Stimulated activated naive B cell treated with anti-CD40 and anti-IgM and Interleukin-4, amounts not matched to agents 10 μg/mL and 1 μg/mL and 100 μg/mL, for 72 hours (primary cell): ENCODE results near the gene ASB6.
A peak's percentile ranks its signal among the peaks of the same experiment; 100 is the strongest.
"Not testable (repeated sequence)": the region's sequence is repeated elsewhere in the genome, so short reads cannot be mapped to it uniquely, and the experiment has no call there.

Experiments used
- ATAC-seq, 2 donors: fragments of 150-1000 bp; cut with Tn5 transposase; replicated peaks; 2 replicates each; pipeline ENCODE4 v1.10.0; 2021; ENCODE audit warnings: moderate library complexity in 1 of 2
- DNase-seq: peaks from one replicate; pipeline ENCODE4 v3.0.0; 2021
- H3K27ac Mint-ChIP-seq: one replicate; pipeline ENCODE4 v1.8.0; 2022; ENCODE audit warnings: mild to moderate bottlenecking, mixed read lengths
- H3K27me3 Mint-ChIP-seq, 2 donors: one replicate each; pipeline ENCODE4 v1.8.0; 2022; ENCODE audit warnings: mixed read lengths in 2 of 2
- H3K36me3 Mint-ChIP-seq, 2 donors: one replicate each; pipeline ENCODE4 v1.8.0; 2022; ENCODE audit warnings: mixed read lengths in 2 of 2, mild to moderate bottlenecking in 1 of 2
- H3K4me1 Mint-ChIP-seq, 2 donors: one replicate each; pipeline ENCODE4 v1.8.0; 2022; ENCODE audit warnings: mixed read lengths in 2 of 2, mild to moderate bottlenecking in 1 of 2
- H3K4me3 Mint-ChIP-seq, 2 donors: one replicate each; pipeline ENCODE4 v1.8.0; 2022; ENCODE audit warnings: mild to moderate bottlenecking in 2 of 2, mixed read lengths in 2 of 2, moderate library complexity in 1 of 2
- H3K9me3 Mint-ChIP-seq, 2 donors: one replicate each; pipeline ENCODE4 v1.8.0; 2022; ENCODE audit warnings: mixed read lengths in 2 of 2, mild to moderate bottlenecking in 1 of 2

The ASB6 gene

GRCh38 chr9:129644365-129644764 is 2.4 kb upstream of the ASB6 start:
- peaks cover 1 to 2% of the 10 kb centered on the region in 2 donors for H3K36me3 Mint-ChIP-seq
- no peak overlapping the region for H3K4me3 Mint-ChIP-seq
- ATAC-seq (no peak), DNase-seq (no peak)
- peaks cover 0 to 3% of the 10 kb centered on the region in 2 donors for H3K9me3 Mint-ChIP-seq
- H3K4me1 Mint-ChIP-seq = peaks cover 10 to 33% of the 10 kb centered on the region in 2 donors
- H3K27me3 Mint-ChIP-seq = peaks cover 5 to 6% of the 10 kb centered on the region in 2 donors
- H3K27ac Mint-ChIP-seq = no peak overlapping the region

- no peak for DNase-seq
- ATAC-seq = no peak
- Mint-ChIP-seq H3K4me1 (peaks cover 10 to 34% of the 10 kb centered on the region in 2 donors), H3K9me3 (peaks cover 0 to 3% of the 10 kb centered on the region in 2 donors), H3K27ac (no peak overlapping the region), H3K27me3 (peaks cover 5 to 6% of the 10 kb centered on the region in 2 donors), H3K36me3 (peaks cover 2 to 3% of the 10 kb centered on the region in 2 donors), H3K4me3 (no peak overlapping the region)
Measured at GRCh38 chr9:129643706-129644105, 1.8 kb upstream of the ASB6 start.

- peaks cover 20 to 44% of the 10 kb centered on the region in 2 donors for H3K4me1 Mint-ChIP-seq
- no peak for DNase-seq
- H3K4me3 Mint-ChIP-seq = peak overlapping the region; percentile 82 to 93
- peaks cover 10 to 15% of the 10 kb centered on the region in 2 donors for H3K36me3 Mint-ChIP-seq
- H3K27ac Mint-ChIP-seq = peak overlapping the region; percentile 83
- ATAC-seq = peak; percentile 26 to 28
- H3K27me3 Mint-ChIP-seq = no peaks in the 10 kb centered on the region
- no peaks in the 10 kb centered on the region for H3K9me3 Mint-ChIP-seq
Measured at GRCh38 chr9:129640871-129641749, 841 bp downstream of the ASB6 start.

DNA sequence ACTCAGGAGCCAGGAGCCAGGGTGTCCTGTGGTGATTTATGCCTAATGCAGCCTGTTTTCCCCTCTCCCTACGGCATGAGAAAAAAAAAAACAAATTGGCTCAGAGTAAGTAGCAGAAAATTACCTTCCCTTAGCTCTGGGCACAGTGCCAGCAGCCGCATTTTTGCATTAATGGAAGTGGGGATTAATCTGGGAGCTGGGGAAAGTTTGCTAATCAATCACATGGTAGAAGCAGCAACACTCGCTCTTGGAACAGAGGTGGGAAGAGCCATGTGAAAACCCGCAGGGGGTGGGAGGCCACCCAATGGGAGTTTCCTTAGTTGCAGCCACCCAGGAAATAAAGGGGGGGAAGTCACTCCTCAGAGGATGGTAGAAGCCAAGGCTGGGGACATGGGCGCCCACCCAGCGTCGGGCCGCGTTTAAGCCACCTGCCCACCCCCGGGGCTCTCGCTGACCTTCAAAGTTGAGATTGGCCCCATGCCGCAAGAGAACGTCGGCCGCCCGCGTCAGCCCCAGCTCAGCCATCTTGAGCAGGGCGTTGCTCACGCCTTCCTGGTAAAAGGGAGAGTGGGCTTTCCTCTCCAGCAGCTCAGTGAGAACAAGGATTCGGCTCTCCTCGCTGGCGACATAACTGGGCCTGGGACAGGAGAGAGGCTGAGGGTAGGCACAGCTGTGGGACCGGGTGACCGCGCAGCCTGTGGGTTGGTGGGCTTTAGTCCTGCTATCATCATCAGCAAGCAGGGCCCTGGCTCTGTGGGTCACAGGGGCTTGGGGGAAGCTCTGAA is 1.7 kb downstream of the ASB6 start:
- Mint-ChIP-seq H3K36me3 (peaks cover 11 to 20% of the 10 kb centered on the region in 2 donors), H3K27me3 (no peaks in the 10 kb centered on the region), H3K4me1 (peaks cover 20 to 44% of the 10 kb centered on the region in 2 donors), H3K27ac (no peak overlapping the region), H3K9me3 (no peaks in the 10 kb centered on the region), H3K4me3 (peak overlapping the region; percentile 82 to 93)
- DNase-seq = no peak
- no peak for ATAC-seq

DNA sequence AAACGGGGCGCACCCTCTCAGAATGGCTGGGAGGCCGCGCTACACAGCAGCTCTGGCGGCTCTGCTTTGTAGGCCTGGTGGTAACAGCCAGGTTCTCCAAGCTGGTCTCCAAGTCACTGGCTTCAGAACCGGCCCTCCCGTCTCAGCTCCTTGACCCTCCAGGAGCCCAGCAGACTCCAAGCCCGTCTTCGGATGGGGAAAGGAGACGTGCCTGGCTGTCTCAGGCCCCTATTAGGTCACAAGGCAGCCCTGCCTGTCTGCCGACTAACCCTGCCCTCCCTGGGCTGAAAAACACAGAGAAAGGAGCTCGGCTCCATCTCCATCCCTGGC is 2.2 kb downstream of the ASB6 start:
- peak overlapping the region; percentile 82 to 93 for H3K4me3 Mint-ChIP-seq
- no peaks in the 10 kb centered on the region for H3K27me3 Mint-ChIP-seq
- peaks cover 15 to 25% of the 10 kb centered on the region in 2 donors for H3K36me3 Mint-ChIP-seq
- no peak for DNase-seq
- H3K9me3 Mint-ChIP-seq = no peaks in the 10 kb centered on the region
- H3K27ac Mint-ChIP-seq = no peak overlapping the region
- no peak for ATAC-seq
- peaks cover 20 to 46% of the 10 kb centered on the region in 2 donors for H3K4me1 Mint-ChIP-seq

DNA sequence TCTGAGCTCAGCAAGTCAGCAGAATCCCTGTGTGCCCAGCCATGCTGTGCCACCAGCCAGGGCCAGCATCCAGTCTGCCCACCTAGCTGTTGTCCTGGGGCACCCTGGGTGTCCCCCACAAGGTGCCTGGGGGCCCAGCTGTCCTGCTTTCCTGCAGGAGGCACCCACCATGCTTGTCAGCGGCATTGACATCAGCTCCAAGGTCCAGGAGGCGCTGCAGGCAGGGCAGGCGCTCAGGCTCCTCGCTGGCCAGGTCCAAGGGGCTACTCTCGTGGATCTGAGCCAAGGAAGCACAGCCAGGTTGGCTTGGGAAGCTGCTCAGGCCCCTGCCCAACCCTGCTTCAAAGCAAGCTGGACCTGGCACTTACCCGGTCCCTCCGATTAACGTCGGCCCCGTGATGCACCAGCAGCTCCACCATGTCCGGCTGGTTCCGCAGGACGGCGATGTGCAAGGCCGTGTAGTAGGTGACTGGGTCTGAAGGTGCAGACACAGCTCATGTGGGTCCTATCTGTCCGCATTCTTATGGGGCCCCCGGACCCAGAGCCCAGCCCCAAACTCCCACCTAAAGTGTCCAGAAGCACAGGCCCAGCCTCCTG is 2.8 kb downstream of the ASB6 start:
- no peak overlapping the region for H3K27ac Mint-ChIP-seq
- H3K9me3 Mint-ChIP-seq = no peaks in the 10 kb centered on the region
- peaks cover 20 to 46% of the 10 kb centered on the region in 2 donors for H3K4me1 Mint-ChIP-seq
- peaks cover 15 to 25% of the 10 kb centered on the region in 2 donors for H3K36me3 Mint-ChIP-seq
- no peaks in the 10 kb centered on the region for H3K27me3 Mint-ChIP-seq
- DNase-seq = no peak
- ATAC-seq = no peak
- no peak overlapping the region for H3K4me3 Mint-ChIP-seq

DNA sequence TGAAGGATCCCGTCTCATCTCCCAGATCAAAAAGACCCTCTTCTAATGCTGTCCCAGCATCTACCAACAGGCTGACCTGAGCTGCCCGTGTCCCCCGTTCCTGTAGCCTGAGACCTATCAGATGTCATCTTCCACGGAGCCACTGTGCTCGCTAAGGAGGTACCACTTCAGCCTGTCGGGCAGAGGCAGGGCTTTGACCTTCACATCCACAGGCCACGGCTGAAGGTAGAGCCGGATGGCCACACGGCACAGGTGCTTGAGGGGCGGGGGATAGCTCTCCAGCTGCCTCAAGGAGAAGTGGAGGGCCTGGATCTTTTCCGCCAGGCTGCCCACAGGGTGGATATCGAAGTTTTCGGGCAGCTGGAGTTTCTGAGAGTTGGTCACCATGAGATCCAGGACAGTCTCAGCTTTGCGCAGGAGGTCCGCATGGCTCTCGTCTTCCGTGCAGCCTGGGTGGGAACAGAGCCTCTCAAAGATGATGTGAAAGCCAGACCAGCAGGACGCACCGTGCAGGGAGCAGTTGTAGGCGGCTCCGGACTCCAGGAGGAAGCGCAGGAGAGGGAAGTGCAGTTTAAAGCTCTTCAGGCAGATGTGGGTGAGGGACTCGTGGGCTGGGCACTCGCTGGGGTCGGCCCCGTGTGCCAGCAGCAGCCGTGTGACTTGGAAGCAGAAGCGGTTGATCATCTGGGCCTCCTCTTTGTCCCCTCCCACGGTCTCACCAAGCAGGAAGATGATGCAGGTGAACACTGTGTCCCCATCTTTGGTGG is 4.1 kb downstream of the ASB6 start:
- Mint-ChIP-seq H3K36me3 (peaks cover 18 to 29% of the 10 kb centered on the region in 2 donors), H3K27ac (peak overlapping the region; percentile 84), H3K4me3 (peak overlapping the region in 1 of 2 donors; percentile 27), H3K27me3 (no peaks in the 10 kb centered on the region), H3K9me3 (no peaks in the 10 kb centered on the region), H3K4me1 (peaks cover 23 to 46% of the 10 kb centered on the region in 2 donors)
- no peak for DNase-seq
- ATAC-seq = no peak

GRCh38 chr9:129637102-129637501 is 4.8 kb downstream of the ASB6 start:
- Mint-ChIP-seq H3K4me3 (no peak overlapping the region), H3K27ac (no peak overlapping the region), H3K27me3 (no peaks in the 10 kb centered on the region), H3K4me1 (peaks cover 24 to 45% of the 10 kb centered on the region in 2 donors), H3K9me3 (no peaks in the 10 kb centered on the region), H3K36me3 (peaks cover 23 to 33% of the 10 kb centered on the region in 2 donors)
- DNase-seq (no peak), ATAC-seq (no peak)

- Mint-ChIP-seq H3K27ac (peak overlapping the region; percentile 9), H3K4me1 (peaks cover 30 to 49% of the 10 kb centered on the region in 2 donors), H3K36me3 (peaks cover 29 to 40% of the 10 kb centered on the region in 2 donors)
- DNase-seq, H3K4me3 Mint-ChIP-seq, ATAC-seq, H3K9me3 Mint-ChIP-seq, H3K27me3 Mint-ChIP-seq: not testable (repeated sequence)
Measured at GRCh38 chr9:129636343-129636742, 5.6 kb downstream of the ASB6 start.

GRCh38 chr9:129635099-129636065 is 6.6 kb downstream of the ASB6 start:
- no peaks in the 10 kb centered on the region for H3K27me3 Mint-ChIP-seq
- no peaks in the 10 kb centered on the region for H3K9me3 Mint-ChIP-seq
- H3K27ac Mint-ChIP-seq = peak overlapping the region; percentile 14
- peaks cover 35 to 50% of the 10 kb centered on the region in 2 donors for H3K36me3 Mint-ChIP-seq
- no peak overlapping the region for H3K4me3 Mint-ChIP-seq
- DNase-seq (no peak), ATAC-seq (no peak)
- peaks cover 30 to 49% of the 10 kb centered on the region in 2 donors for H3K4me1 Mint-ChIP-seq

GRCh38 chr9:129633848-129634247 is 8.1 kb downstream of the ASB6 start:
- H3K9me3 Mint-ChIP-seq = no peaks in the 10 kb centered on the region
- H3K27ac Mint-ChIP-seq = no peak overlapping the region
- H3K4me3 Mint-ChIP-seq = no peak overlapping the region
- H3K4me1 Mint-ChIP-seq = peaks cover 34 to 49% of the 10 kb centered on the region in 2 donors
- peaks cover 34 to 48% of the 10 kb centered on the region in 2 donors for H3K36me3 Mint-ChIP-seq
- no peak for DNase-seq
- no peaks in the 10 kb centered on the region for H3K27me3 Mint-ChIP-seq
- no peak for ATAC-seq

GRCh38 chr9:129633207-129633606 is 8.7 kb downstream of the ASB6 start:
- no peaks in the 10 kb centered on the region for H3K27me3 Mint-ChIP-seq
- no peak for DNase-seq
- peaks cover 31 to 44% of the 10 kb centered on the region in 2 donors for H3K36me3 Mint-ChIP-seq
- no peaks in the 10 kb centered on the region for H3K9me3 Mint-ChIP-seq
- peak overlapping the region; percentile 25 for H3K27ac Mint-ChIP-seq
- ATAC-seq = no peak
- no peak overlapping the region for H3K4me3 Mint-ChIP-seq
- H3K4me1 Mint-ChIP-seq = peaks cover 34 to 52% of the 10 kb centered on the region in 2 donors

DNA sequence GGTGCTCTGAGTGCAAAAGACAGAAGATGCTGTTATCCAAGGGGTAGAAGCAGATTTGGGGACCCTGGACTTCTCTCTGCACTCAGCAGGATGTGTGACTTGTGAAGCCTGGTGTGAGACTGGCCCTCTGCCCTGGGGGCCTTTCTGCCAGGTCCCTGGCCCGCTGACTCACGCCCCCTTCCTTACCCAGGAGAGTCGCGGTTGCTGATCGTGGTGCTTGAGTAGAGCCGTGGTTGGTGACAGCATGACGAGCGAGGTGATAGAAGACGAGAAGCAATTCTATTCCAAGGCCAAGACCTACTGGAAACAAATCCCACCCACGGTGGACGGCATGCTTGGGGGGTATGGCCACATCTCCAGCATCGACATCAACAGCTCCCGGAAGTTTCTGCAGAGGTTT is 9.5 kb downstream of the ASB6 start:
- Mint-ChIP-seq H3K27ac (peak overlapping the region; percentile 76), H3K4me3 (no peak overlapping the region), H3K9me3 (no peaks in the 10 kb centered on the region), H3K4me1 (peaks cover 34 to 54% of the 10 kb centered on the region in 2 donors), H3K36me3 (peaks cover 28 to 40% of the 10 kb centered on the region in 2 donors), H3K27me3 (no peaks in the 10 kb centered on the region)
- no peak for ATAC-seq
- DNase-seq = no peak
